HG02798 (cell line): ENCODE data around the gene MYLK.

Experiments used
- ATAC-seq: cut with Tn5 transposase; IDR thresholded peaks from one replicate; pipeline ENCODE4 v1.9.1; 2021; ENCODE audit warnings: mild to moderate bottlenecking; ENCODE audit not compliant: unreplicated experiment, poor library complexity

The MYLK gene

GRCh38 chr3:123780656-123781055 lies 103.5 kb downstream of the MYLK start:
- no peak for ATAC-seq

- no peak for ATAC-seq
Measured at GRCh38 chr3:123779655-123780231, 104.4 kb downstream of the MYLK start.

GRCh38 chr3:123778991-123779622 lies 105.0 kb downstream of the MYLK start:
- no peak for ATAC-seq

- no peak for ATAC-seq
Measured at GRCh38 chr3:123778525-123778924, 105.6 kb downstream of the MYLK start.

GRCh38 chr3:123776071-123776782 lies 107.9 kb downstream of the MYLK start:
- no peak for ATAC-seq

- no peak for ATAC-seq
Measured at GRCh38 chr3:123774474-123774873, 109.7 kb downstream of the MYLK start.

GRCh38 chr3:123773681-123774431 lies 110.3 kb downstream of the MYLK start:
- ATAC-seq: no peak

GRCh38 chr3:123769356-123769743 lies 114.8 kb downstream of the MYLK start:
- ATAC-seq: no peak

- no peak for ATAC-seq
Measured at GRCh38 chr3:123768480-123769355, 115.4 kb downstream of the MYLK start.

GRCh38 chr3:123767564-123768292 lies 116.4 kb downstream of the MYLK start:
- no peak for ATAC-seq

GRCh38 chr3:123767009-123767372 lies 117.1 kb downstream of the MYLK start:
- ATAC-seq: no peak

- ATAC-seq: no peak
Measured at GRCh38 chr3:123766193-123767008, 117.7 kb downstream of the MYLK start.

GRCh38 chr3:123765475-123766128 lies 118.5 kb downstream of the MYLK start:
- no peak for ATAC-seq

GRCh38 chr3:123764647-123765046 lies 119.5 kb downstream of the MYLK start:
- ATAC-seq: no peak

- no peak for ATAC-seq
Measured at GRCh38 chr3:123762805-123763204, 121.3 kb downstream of the MYLK start.

- no peak for ATAC-seq
Measured at GRCh38 chr3:123760817-123761216, 123.3 kb downstream of the MYLK start.

GRCh38 chr3:123759871-123760270 lies 124.3 kb downstream of the MYLK start:
- no peak for ATAC-seq

GRCh38 chr3:123759311-123759710 lies 124.8 kb downstream of the MYLK start:
- no peak for ATAC-seq
